Caco-2 (cell line): ENCODE data around the gene CABLES2. TPM values are rescaled to one million over a fixed set of nuclear protein-coding genes. Genes with fewer than 3 reads are reported as not detected.

Source experiments
- BruUV-seq: library from RNA; stranded (reverse); fragments of 400-500 nt; replicated peaks from 2 replicates; lab custom pipeline; 2021; lab: Mats Ljungman, UMichigan
- CTCF ChIA-PET: fragments of 300-600 bp; sonication (Branson Sonifier 250); formaldehyde crosslinking; loops from one replicate; lab custom pipeline; 2022; ENCODE audit warnings: antibody characterized with exemption; lab: Charles Lee
- POLR2A ChIA-PET: fragments of 300-600 bp; sonication (Branson Sonifier 250); formaldehyde crosslinking; loops from one replicate; lab custom pipeline; 2022; ENCODE audit warnings: antibody characterized with exemption; lab: Charles Lee
- DNase-seq, 2 experiments: peaks; one replicate each; pipeline versions ENCODE4 v3.0.0 to v3.0.0-alpha.2; 2020 to 2022
- H3K27me3 ChIP-seq: replicated peaks from 2 replicates; pipeline ENCODE4 v1.6.0; 2011; ENCODE audit warnings: low read length; ENCODE audit not compliant: control insufficient read depth, insufficient read depth
- H3K36me3 ChIP-seq: 2 replicates; pipeline ENCODE4 v1.5.1; 2011; ENCODE audit warnings: low read length; ENCODE audit not compliant: control insufficient read depth, insufficient read depth
- H3K4me1 ChIP-seq: fragments of 250-450 bp; sonication (Bioruptor Pico); 2 replicates; pipeline ENCODE4 v1.5.1; 2020; ENCODE audit warnings: mild to moderate bottlenecking
- H3K4me3 ChIP-seq: 2 replicates; pipeline ENCODE4 v1.5.1; 2011; ENCODE audit warnings: low read depth, mild to moderate bottlenecking, control low read depth, low read length
- H3K9me3 ChIP-seq: fragments of 250-450 bp; sonication (Bioruptor Pico); 2 replicates; pipeline ENCODE4 v1.5.1; 2020; ENCODE audit warnings: mild to moderate bottlenecking, moderate library complexity
- H3K27ac Mint-ChIP-seq: one replicate; pipeline ENCODE4 v1.8.0; 2022; ENCODE audit warnings: mixed read lengths; ENCODE audit not compliant: unreplicated experiment
- H3K27me3 Mint-ChIP-seq: one replicate; pipeline ENCODE4 v1.8.0; 2022; ENCODE audit warnings: mixed read lengths; ENCODE audit not compliant: insufficient read depth, unreplicated experiment
- H3K36me3 Mint-ChIP-seq: one replicate; pipeline ENCODE4 v1.8.0; 2022; ENCODE audit warnings: mild to moderate bottlenecking, mixed read lengths; ENCODE audit not compliant: insufficient read depth, unreplicated experiment
- H3K4me1 Mint-ChIP-seq: one replicate; pipeline ENCODE4 v1.8.0; 2022; ENCODE audit warnings: low read depth, mixed read lengths; ENCODE audit not compliant: unreplicated experiment
- H3K4me3 Mint-ChIP-seq: one replicate; pipeline ENCODE4 v1.8.0; 2022; ENCODE audit warnings: mild to moderate bottlenecking, moderate library complexity, mixed read lengths; ENCODE audit not compliant: unreplicated experiment
- H3K9me3 Mint-ChIP-seq: one replicate; pipeline ENCODE4 v1.8.0; 2022; ENCODE audit warnings: mixed read lengths; ENCODE audit not compliant: unreplicated experiment
- intact Hi-C: fragments of 100-400 bp; cut with micrococcal nuclease; formaldehyde crosslinking; loops from one replicate; pipeline ENCODE4 v1.10.0; 2022; ENCODE audit not compliant: unreplicated experiment
- total RNA-seq: library from RNA; stranded (reverse); gene quantifications from 2 replicates; pipeline ENCODE4 v1.2.3, GENCODE V29; 2022
- TF ChIP-seq, protein P1 (sequence below), 2 experiments: fragments of 200-600 bp in 1 of 2; IDR thresholded peaks; 1 replicate in 1 of 2; 2 replicates in 1 of 2; pipeline versions ENCODE4 v1.5.1 to v1.8.0; 2011 to 2022; ENCODE audit warnings: antibody characterized with exemption in 1 of 2, control low read depth in 1 of 2, inconsistent platforms in 1 of 2, low read depth in 1 of 2, low read length in 1 of 2, mild to moderate bottlenecking in 1 of 2, moderate library complexity in 1 of 2; ENCODE audit not compliant: insufficient read depth in 1 of 2, severe bottlenecking in 1 of 2, unreplicated experiment in 1 of 2

The CABLES2 gene
- total RNA-seq, 1 experiment from 2014 or later, result 36.4 TPM

DNA sequence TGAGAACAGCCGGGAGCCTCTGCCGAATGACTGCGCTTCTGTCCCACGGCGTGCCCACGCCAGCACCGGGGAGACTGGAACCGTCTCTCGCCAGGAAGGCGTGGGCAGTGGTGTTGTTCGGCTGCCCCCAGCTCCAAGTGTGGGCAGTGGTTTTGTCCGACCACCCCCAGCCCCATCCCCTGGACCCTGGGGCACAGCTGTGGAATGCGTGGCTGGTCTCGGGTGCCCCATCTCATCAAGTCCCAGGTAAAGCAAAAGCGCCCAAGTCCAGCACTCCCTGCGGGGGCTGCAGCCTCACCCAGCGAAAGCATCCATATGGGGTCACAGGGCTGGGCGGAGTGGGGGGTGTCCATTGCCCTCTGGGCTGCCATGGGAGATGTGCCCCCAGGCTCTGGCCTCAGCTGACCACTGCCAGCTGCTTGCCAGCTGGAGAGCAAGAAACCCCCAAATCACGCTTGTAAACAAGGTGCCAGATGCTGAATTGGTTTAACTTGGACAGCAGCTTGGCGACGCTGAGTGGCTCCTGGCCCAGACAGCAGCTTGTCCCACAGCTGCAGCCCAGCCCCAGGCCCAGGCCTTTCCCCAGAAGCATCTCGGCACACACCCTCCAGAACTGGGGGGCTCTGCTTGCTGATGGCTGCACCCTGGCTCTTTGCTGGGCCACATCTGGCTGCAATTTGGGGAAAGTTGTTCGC lies 4.5 kb downstream of the CABLES2 start:
- TF ChIP-seq, protein P1, sequence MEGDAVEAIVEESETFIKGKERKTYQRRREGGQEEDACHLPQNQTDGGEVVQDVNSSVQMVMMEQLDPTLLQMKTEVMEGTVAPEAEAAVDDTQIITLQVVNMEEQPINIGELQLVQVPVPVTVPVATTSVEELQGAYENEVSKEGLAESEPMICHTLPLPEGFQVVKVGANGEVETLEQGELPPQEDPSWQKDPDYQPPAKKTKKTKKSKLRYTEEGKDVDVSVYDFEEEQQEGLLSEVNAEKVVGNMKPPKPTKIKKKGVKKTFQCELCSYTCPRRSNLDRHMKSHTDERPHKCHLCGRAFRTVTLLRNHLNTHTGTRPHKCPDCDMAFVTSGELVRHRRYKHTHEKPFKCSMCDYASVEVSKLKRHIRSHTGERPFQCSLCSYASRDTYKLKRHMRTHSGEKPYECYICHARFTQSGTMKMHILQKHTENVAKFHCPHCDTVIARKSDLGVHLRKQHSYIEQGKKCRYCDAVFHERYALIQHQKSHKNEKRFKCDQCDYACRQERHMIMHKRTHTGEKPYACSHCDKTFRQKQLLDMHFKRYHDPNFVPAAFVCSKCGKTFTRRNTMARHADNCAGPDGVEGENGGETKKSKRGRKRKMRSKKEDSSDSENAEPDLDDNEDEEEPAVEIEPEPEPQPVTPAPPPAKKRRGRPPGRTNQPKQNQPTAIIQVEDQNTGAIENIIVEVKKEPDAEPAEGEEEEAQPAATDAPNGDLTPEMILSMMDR (IDR thresholded peaks at IDR 0.05; ENCODE audit: insufficient read depth in 1 of 2, low read depth in 1 of 2, low read length in 1 of 2, severe bottlenecking in 1 of 2, unreplicated experiment in 1 of 2), result no peak
- Mint-ChIP-seq H3K27me3 (no peaks in the 10 kb centered on the region), H3K9me3 (peaks cover 9% of the 10 kb centered on the region), H3K4me1 (peaks cover 14% of the 10 kb centered on the region), H3K4me3 (no peak overlapping the region), H3K27ac (no peak overlapping the region), H3K36me3 (peaks cover 84% of the 10 kb centered on the region)
- Histone ChIP-seq H3K9me3 (no peaks in the 10 kb centered on the region), H3K4me3 (no peak overlapping the region), H3K4me1 (peaks cover 18% of the 10 kb centered on the region), H3K27me3 (no peaks in the 10 kb centered on the region), H3K36me3 (peaks cover 9% of the 10 kb centered on the region)
- intact Hi-C loops, result loop anchor here (10.0 kb wide), 1 partner anchor 258 kb away; the partner anchor contains the start of genes PSMA7 and SS18L1
- ChIA-PET CTCF (interaction anchor here (0.9 to 2.3 kb wide), 2 partner anchors 12 to 16 kb away, joined by 4 to 8 read pairs; partner anchors contain the start of gene RPS21), POLR2A (interaction anchor here (0.9 kb wide), 1 partner anchor 16 kb away, joined by 3 read pairs; the partner anchor contains the start of gene RPS21)
- BruUV-seq, result no TSS peak
- no peak for DNase-seq

DNA sequence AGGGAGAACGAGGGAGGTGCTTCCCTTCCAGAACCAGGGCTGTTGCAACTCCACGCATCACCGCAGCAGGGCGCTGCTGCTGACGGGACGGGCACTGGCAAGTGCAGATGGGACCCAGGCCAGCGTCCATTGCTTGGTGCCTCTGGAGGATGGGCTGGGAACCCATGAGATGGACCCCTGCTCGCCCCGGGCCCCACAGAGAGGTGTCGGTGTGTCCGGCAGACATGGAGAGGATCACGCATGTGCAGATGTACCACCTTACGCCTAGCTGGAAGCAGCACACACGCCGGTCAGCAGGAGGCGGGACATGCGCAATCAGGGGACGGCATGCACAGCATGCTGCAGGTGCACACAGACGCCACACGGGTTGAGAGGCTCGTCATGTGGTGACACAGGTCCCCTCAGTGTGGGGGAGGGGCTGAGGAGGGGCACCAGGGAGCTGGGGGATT lies 5.7 kb downstream of the CABLES2 start:
- intact Hi-C loops, result loop anchor here (10.0 kb wide), 1 partner anchor 257 kb away; the partner anchor contains the start of genes PSMA7 and SS18L1
- H3K4me1 Mint-ChIP-seq, result peaks cover 14% of the 10 kb centered on the region
- no peak overlapping the region for H3K27ac Mint-ChIP-seq
- peaks cover 13% of the 10 kb centered on the region for H3K9me3 Mint-ChIP-seq
- ChIA-PET CTCF (interaction anchor here (2.3 kb wide), 2 partner anchors 10 to 19 kb away, joined by 8 to 11 read pairs; no protein-coding TSS in a partner anchor), POLR2A (no interaction called here)
- peaks cover 84% of the 10 kb centered on the region for H3K36me3 Mint-ChIP-seq
- no peaks in the 10 kb centered on the region for H3K27me3 ChIP-seq
- no peak overlapping the region for H3K4me3 Mint-ChIP-seq
- no TSS peak for BruUV-seq
- TF ChIP-seq, protein P1 (IDR thresholded peaks at IDR 0.05; ENCODE audit: insufficient read depth in 1 of 2, low read depth in 1 of 2, low read length in 1 of 2, severe bottlenecking in 1 of 2, unreplicated experiment in 1 of 2), result no peak
- H3K27me3 Mint-ChIP-seq, result no peaks in the 10 kb centered on the region
- H3K4me1 ChIP-seq, result peaks cover 15% of the 10 kb centered on the region
- DNase-seq, result no peak
- H3K36me3 ChIP-seq, result peaks cover 9% of the 10 kb centered on the region
- no peaks in the 10 kb centered on the region for H3K9me3 ChIP-seq
- H3K4me3 ChIP-seq, result no peak overlapping the region

DNA sequence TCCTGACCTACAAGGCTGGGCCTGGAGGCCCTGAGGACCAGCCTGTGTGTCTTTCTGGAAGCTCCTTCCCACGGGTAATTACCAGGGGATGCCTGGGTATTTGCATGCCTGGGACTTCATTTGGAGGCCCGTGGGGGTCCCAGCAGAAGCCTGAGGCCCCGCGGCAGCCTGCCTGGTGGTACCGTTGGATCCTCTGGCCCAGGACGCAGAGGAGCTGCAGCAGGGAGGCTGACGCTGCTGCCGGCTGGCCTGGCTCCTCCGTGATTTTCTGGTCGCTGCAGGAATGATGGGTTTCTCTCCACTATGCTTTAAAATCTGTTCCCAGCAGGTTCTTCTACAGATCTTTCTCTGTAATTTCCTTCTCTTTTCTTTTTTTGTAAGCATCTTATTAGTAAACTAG lies 6.5 kb downstream of the CABLES2 start:
- Histone ChIP-seq H3K36me3 (peaks cover 9% of the 10 kb centered on the region), H3K9me3 (no peaks in the 10 kb centered on the region), H3K4me3 (no peak overlapping the region), H3K4me1 (peaks cover 7% of the 10 kb centered on the region), H3K27me3 (no peaks in the 10 kb centered on the region)
- no peak for DNase-seq
- no TSS peak for BruUV-seq
- CTCF ChIA-PET, result interaction anchor here (0.9 to 2.3 kb wide), 5 partner anchors 10 to 216 kb away, joined by 3 to 11 read pairs (median 6); no protein-coding TSS in a partner anchor
- Mint-ChIP-seq H3K9me3 (peaks cover 13% of the 10 kb centered on the region), H3K4me1 (peaks cover 5% of the 10 kb centered on the region), H3K27ac (no peak overlapping the region), H3K27me3 (no peaks in the 10 kb centered on the region), H3K36me3 (peaks cover 84% of the 10 kb centered on the region), H3K4me3 (no peak overlapping the region)
- POLR2A ChIA-PET, result interaction anchor here (0.5 to 1.6 kb wide), 2 partner anchors 18 to 105 kb away, joined by 3 to 4 read pairs; no protein-coding TSS in a partner anchor
- TF ChIP-seq, protein P1 (IDR thresholded peaks at IDR 0.05; ENCODE audit: insufficient read depth in 1 of 2, low read depth in 1 of 2, low read length in 1 of 2, severe bottlenecking in 1 of 2, unreplicated experiment in 1 of 2), result no peak
- intact Hi-C loops, result loop anchor here (10.0 kb wide), 1 partner anchor 256 kb away; the partner anchor contains the start of genes PSMA7 and SS18L1
